Measurements from ENCODE around the gene TNFRSF25. TPM values are rescaled to one million over a fixed set of nuclear protein-coding genes. Genes with fewer than 3 reads are reported as not detected.

The TNFRSF25 gene
- total and polyA plus RNA-seq, 8 donors, result 0.98 to 26.7 (median 2.6) TPM

DNA sequence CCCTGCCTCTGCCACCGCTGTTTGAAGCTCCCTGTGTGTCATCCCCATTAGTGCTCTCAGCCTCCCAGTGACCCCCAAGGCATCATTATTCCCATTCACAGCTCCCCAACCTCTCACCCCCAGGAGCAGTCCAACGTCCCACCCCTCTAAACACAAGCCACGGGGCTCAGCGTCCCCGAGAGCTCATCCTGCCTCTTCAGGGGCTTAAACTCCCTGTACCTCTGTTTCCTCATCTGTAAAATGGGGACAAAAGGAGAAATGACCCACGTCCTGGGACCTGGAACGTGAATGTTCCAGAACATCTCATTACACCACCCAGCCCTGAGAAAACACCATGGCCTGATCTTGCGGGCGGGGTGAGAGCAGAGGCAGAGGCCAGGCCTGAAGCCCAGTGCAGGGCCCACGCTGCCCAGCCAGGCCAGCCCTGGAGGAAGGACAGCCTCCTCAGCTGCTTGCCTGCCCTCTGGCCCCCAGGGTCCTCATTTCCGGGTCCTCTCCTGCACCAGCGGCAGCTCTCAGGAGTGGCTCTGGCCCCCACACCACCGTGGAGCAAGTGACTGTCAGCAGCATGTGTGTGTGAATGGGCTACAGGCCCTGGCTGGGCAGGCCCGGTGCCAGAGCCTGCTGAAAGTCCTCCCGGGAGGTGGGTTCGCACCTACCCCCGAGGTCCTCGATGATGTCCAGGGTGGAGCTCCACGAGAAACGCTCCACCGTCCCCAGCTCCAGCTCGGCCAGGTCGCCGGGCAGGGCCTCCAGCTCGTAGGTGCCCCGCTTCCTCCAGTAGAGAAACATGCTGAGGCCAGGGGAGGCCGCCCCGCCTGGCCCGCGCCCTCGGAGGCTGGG lies 39.6 kb upstream of the TNFRSF25 start:
- Histone ChIP-seq H3K9me3 (no peaks in the 10 kb centered on the region), H3K27me3 (no peaks in the 10 kb centered on the region), H3K4me3 (no peak overlapping the region), H3K4me1 (no peaks in the 10 kb centered on the region), H3K27ac (no peak overlapping the region), H3K36me3 (no peaks in the 10 kb centered on the region)
- no peak for ATAC-seq
- intact Hi-C loops (cut with DNase I), result no loop called here
- WGBS, 2 donors, result 78 to 81% methylated on average over 31 of the region's 31 CpGs
- TF ChIP-seq, protein P1, sequence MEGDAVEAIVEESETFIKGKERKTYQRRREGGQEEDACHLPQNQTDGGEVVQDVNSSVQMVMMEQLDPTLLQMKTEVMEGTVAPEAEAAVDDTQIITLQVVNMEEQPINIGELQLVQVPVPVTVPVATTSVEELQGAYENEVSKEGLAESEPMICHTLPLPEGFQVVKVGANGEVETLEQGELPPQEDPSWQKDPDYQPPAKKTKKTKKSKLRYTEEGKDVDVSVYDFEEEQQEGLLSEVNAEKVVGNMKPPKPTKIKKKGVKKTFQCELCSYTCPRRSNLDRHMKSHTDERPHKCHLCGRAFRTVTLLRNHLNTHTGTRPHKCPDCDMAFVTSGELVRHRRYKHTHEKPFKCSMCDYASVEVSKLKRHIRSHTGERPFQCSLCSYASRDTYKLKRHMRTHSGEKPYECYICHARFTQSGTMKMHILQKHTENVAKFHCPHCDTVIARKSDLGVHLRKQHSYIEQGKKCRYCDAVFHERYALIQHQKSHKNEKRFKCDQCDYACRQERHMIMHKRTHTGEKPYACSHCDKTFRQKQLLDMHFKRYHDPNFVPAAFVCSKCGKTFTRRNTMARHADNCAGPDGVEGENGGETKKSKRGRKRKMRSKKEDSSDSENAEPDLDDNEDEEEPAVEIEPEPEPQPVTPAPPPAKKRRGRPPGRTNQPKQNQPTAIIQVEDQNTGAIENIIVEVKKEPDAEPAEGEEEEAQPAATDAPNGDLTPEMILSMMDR (IDR thresholded peaks at IDR 0.05), result no peak
- DNase-seq, result peak in 1 of 6 donors; percentile 44
- no peak for FAIRE-seq

DNA sequence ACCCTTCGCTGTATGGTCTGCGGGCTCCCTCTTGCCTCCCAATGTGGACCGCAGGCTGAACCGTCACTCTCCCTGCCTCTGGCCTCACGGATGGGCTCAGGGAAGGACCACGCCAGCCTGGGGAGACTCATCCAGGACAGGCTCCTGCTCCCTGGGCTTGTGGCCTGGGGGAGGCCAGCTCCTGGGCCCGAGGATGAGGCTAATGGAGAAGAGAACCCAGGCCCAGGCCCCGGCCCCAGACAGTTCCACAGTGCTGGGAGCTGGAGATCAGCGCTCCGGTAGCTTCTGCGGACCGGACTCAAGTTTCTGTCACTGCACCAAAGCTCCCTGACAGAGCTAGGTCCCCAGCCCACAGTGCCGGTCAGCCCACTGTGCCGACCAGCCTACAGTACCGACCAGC lies 38.9 kb upstream of the TNFRSF25 start:
- Histone ChIP-seq H3K27ac (no peak overlapping the region), H3K27me3 (no peaks in the 10 kb centered on the region), H3K36me3 (no peaks in the 10 kb centered on the region), H3K9me3 (no peaks in the 10 kb centered on the region), H3K4me1 (no peaks in the 10 kb centered on the region), H3K4me3 (no peak overlapping the region)
- 84 to 90% methylated on average over 15 of the region's 15 CpGs for WGBS, 2 donors
- TF ChIP-seq, protein P1 (IDR thresholded peaks at IDR 0.05), result no peak
- intact Hi-C loops (cut with DNase I), result no loop called here
- FAIRE-seq, result no peak
- no peak for DNase-seq
- no peak for ATAC-seq

DNA sequence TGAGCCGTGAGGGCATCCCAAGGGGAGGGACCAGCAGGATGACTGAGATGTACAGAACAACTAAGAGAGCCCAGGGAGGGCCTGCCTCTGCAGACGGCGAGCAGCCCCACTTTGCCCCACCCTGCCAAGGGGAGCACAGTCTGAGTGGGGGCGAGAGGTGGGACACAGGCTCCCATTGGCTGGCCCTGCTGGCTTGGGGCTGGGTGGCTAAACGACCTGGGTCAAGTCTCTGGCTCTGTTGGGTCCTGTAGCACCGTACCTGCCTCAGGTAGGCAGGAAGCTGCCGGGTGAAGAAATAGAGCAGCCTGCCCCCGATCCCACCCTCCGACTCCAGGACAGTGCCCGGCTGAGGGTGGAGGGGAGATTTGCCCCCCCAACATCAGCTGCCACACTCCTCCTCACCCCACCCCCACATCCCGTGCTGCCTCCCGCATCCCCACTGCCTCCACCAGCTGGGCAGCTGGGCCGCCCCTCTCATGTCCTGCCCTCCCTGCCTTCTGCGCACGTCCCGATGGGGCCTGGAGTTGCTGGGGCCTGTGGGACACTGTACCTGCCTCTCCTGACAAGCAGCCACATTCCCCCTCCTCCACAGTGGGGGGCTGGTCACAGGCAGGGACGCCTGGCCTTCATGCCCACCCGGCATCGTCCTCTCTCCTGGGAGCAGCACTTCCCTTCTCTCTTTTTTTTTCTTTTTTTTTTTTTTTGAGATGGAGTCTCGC lies 38.1 kb upstream of the TNFRSF25 start:
- ATAC-seq (no peak), FAIRE-seq (no peak), DNase-seq (peak in 1 of 6 donors; percentile 50)
- intact Hi-C loops (cut with DNase I), result no loop called here
- H3K4me1 ChIP-seq, result no peaks in the 10 kb centered on the region
- H3K36me3 ChIP-seq, result no peaks in the 10 kb centered on the region
- H3K27me3 ChIP-seq, result no peaks in the 10 kb centered on the region
- H3K27ac ChIP-seq, result no peak overlapping the region
- WGBS, 2 donors, result 76 to 78% methylated on average over 19 to 20 of the region's 20 CpGs
- H3K4me3 ChIP-seq, result no peak overlapping the region
- TF ChIP-seq, protein P1 (IDR thresholded peaks at IDR 0.05), result no peak
- H3K9me3 ChIP-seq, result no peaks in the 10 kb centered on the region

DNA sequence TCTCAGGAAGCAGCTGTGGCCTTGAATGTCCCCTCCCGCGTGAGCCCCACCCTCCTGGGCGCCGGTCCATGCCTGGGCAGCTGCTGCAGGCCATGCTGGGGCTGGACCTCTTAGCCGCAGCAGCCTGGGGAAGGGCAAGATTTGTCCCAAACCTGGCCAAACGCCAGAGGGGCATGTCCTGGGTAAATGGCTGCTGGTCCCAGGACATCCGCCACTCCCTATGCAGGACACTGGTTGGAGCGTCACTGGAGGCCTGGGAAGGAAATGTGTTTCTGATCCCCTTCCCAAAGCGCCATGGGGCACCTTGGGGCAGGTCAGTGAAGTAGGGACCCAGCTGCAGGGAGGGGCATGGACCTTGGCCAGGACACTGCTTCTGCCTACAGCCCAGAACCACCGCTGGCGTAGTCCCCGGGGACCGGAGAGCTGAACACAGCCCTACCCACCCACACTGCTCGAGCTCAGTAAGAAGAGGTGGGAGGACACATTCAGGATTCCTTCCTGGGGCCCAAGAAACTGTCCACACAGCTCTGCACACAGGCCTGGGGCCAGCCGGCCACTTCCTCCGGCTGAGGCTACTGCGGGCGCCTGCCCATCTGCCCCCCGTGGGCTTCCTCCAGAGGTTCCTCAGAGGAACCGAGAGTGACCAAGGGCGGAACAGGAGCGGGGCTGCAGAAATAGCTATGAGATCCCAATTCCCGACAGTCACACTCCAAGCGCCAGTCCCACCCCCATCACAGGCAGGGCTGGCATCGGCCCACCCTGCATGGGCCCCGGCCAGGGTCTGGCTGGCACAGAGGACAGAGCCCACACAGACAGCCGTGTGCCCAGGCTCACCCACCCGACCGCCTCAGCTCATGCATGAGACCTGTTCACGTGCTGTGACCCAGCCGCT lies 36.3 kb upstream of the TNFRSF25 start:
- TF ChIP-seq, protein P1 (IDR thresholded peaks at IDR 0.05), result no peak
- Histone ChIP-seq H3K4me1 (no peaks in the 10 kb centered on the region), H3K4me3 (no peak overlapping the region), H3K27ac (no peak overlapping the region), H3K27me3 (no peaks in the 10 kb centered on the region), H3K9me3 (no peaks in the 10 kb centered on the region), H3K36me3 (no peaks in the 10 kb centered on the region)
- DNase-seq (peak in 1 of 6 donors; percentile 53), ATAC-seq (peak in 2 of 4 donors; percentile 18 to 40), FAIRE-seq (no peak)
- intact Hi-C loops (cut with DNase I), result no loop called here
- 64 to 70% methylated on average over 31 of the region's 31 CpGs for WGBS, 2 donors

Data from pancreas (tissue), 10 donors.